MM.1S (cell line): Measurements from ENCODE around the gene SRRM2.
A peak's percentile ranks its signal among the peaks of the same experiment; 100 is the strongest.
"Not testable (repeated sequence)": the region's sequence is repeated elsewhere in the genome, so short reads cannot be mapped to it uniquely, and the experiment has no call there.

Source experiments
- DNase-seq: peaks from one replicate; pipeline ENCODE4 v3.0.0-alpha.2; 2015
- H2AFZ ChIP-seq: fragments of 300-600 bp; sonication (generic); 2 replicates; pipeline ENCODE4 v1.6.0; 2016; ENCODE audit warnings: antibody characterized with exemption, low read length
- H3F3A ChIP-seq: fragments of 300-600 bp; sonication (generic); 2 replicates; pipeline ENCODE4 v1.6.1; 2016; ENCODE audit warnings: mild to moderate bottlenecking, antibody characterized with exemption, low read length, moderate library complexity, mixed read lengths; ENCODE audit not compliant: insufficient read depth
- H3K27ac ChIP-seq: fragments of 300-600 bp; sonication (generic); 2 replicates; pipeline ENCODE4 v1.5.1; 2016; ENCODE audit warnings: mild to moderate bottlenecking, low read length
- H3K27me3 ChIP-seq: fragments of 300-600 bp; sonication (generic); replicated peaks from 2 replicates; pipeline ENCODE4 v1.6.0; 2016; ENCODE audit warnings: low read length; ENCODE audit not compliant: insufficient read depth
- H3K36me3 ChIP-seq: fragments of 300-600 bp; sonication (generic); replicated peaks from 2 replicates; pipeline ENCODE4 v1.6.1; 2016; ENCODE audit warnings: mild to moderate bottlenecking, low read length, mixed read lengths; ENCODE audit not compliant: insufficient read depth
- H3K4me1 ChIP-seq: fragments of 300-600 bp; sonication (generic); 2 replicates; pipeline ENCODE4 v1.6.1; 2016; ENCODE audit warnings: low read length, mixed read lengths
- H3K4me2 ChIP-seq: fragments of 300-600 bp; sonication (generic); 2 replicates; pipeline ENCODE4 v1.6.0; 2016; ENCODE audit warnings: low read depth, low read length
- H3K4me3 ChIP-seq: fragments of 300-600 bp; sonication (generic); 2 replicates; pipeline ENCODE4 v1.5.1; 2016; ENCODE audit warnings: low read length, mixed read lengths
- H3K79me2 ChIP-seq: fragments of 300-600 bp; sonication (generic); 2 replicates; pipeline ENCODE4 v1.6.1; 2016; ENCODE audit warnings: mixed run types, low read length, mixed read lengths
- H3K9ac ChIP-seq: fragments of 300-600 bp; sonication (generic); 2 replicates; pipeline ENCODE4 v1.6.1; 2016; ENCODE audit warnings: low read length, mixed read lengths
- H3K9me2 ChIP-seq: fragments of 300-600 bp; sonication (generic); replicated peaks from 2 replicates; pipeline ENCODE4 v1.6.1; 2016; ENCODE audit warnings: mild to moderate bottlenecking, low read length, mixed read lengths; ENCODE audit not compliant: insufficient read depth
- H3K9me3 ChIP-seq: fragments of 300-600 bp; sonication (generic); replicated peaks from 2 replicates; pipeline ENCODE4 v1.6.1; 2016; ENCODE audit warnings: mild to moderate bottlenecking, low read length, mixed read lengths; ENCODE audit not compliant: insufficient read depth
- H4K20me1 ChIP-seq: fragments of 300-600 bp; sonication (generic); 2 replicates; pipeline ENCODE4 v1.6.1; 2016; ENCODE audit warnings: mild to moderate bottlenecking, low read length, moderate library complexity, mixed read lengths; ENCODE audit not compliant: insufficient read depth
- EZH2 ChIP-seq: fragments of 300-600 bp; sonication (generic); optimal IDR thresholded peaks from 2 replicates; pipeline ENCODE3; 2017; ENCODE audit warnings: low read depth, mild to moderate bottlenecking, antibody characterized with exemption, low read length, mixed read lengths
- EZH2phosphoT487 ChIP-seq: fragments of 300-600 bp; sonication (generic); IDR thresholded peaks from 2 replicates; pipeline ENCODE4 v1.6.1; 2018; ENCODE audit warnings: antibody characterized with exemption, low read length
- TF ChIP-seq, protein P1 (sequence below): fragments of 300-600 bp; sonication (generic); IDR thresholded peaks from 2 replicates; pipeline ENCODE4 v1.5.1; 2016; ENCODE audit warnings: antibody characterized with exemption, low read length, mixed read lengths

The SRRM2 gene

DNA sequence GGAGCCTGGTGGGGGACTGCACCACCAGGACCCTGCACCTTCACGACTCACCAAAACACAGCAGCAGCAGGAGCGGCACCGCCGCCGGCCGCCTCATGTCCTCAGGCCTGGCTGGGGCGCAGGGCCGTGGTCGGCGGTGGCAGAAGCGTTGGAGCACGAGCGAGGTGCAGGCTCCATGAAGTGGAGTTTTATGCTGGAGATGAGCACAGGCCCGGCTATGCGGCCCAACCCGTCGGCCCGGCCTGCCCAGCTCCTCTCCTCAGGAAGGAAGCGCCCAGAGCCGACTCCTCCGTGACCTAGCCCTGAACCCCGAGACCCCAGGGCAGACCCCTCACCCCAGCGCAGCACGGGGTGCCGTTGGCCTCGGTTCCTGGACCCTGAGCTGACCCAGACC lies 32.4 kb upstream of the SRRM2 start, which contains the start of gene PRSS27:
Gene PRSS27, minus strand, starts transcription at position 161 of the 394 bp plus-strand sequence. Its CDS starts 64 bp downstream, at position 97.
- Histone ChIP-seq H2AFZ (peak within 1 kb of the TSS; percentile 88), H3K4me2 (peak within 1 kb of the TSS; percentile 56; the same call in 1 of the 2 replicates), H3K4me1 (no peaks in the 10 kb centered on the region), H3K27ac (no peak within 1 kb of the TSS), H3K9me3 (no peaks in the 10 kb centered on the region), H4K20me1 (no peaks in the 10 kb centered on the region), H3F3A (no peaks in the 10 kb centered on the region), H3K27me3 (peaks cover 30% of the 10 kb centered on the region), H3K9ac (peak within 1 kb of the TSS; percentile 67), H3K4me3 (peak within 1 kb of the TSS; percentile 62), H3K79me2 (no peaks in the 10 kb centered on the region), H3K36me3 (no peaks in the 10 kb centered on the region), H3K9me2 (no peaks in the 10 kb centered on the region)
- no peak for TF ChIP-seq EZH2phosphoT487
- TF ChIP-seq EZH2 = no peak
- TF ChIP-seq, protein P1, sequence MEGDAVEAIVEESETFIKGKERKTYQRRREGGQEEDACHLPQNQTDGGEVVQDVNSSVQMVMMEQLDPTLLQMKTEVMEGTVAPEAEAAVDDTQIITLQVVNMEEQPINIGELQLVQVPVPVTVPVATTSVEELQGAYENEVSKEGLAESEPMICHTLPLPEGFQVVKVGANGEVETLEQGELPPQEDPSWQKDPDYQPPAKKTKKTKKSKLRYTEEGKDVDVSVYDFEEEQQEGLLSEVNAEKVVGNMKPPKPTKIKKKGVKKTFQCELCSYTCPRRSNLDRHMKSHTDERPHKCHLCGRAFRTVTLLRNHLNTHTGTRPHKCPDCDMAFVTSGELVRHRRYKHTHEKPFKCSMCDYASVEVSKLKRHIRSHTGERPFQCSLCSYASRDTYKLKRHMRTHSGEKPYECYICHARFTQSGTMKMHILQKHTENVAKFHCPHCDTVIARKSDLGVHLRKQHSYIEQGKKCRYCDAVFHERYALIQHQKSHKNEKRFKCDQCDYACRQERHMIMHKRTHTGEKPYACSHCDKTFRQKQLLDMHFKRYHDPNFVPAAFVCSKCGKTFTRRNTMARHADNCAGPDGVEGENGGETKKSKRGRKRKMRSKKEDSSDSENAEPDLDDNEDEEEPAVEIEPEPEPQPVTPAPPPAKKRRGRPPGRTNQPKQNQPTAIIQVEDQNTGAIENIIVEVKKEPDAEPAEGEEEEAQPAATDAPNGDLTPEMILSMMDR = no peak
- DNase-seq = no peak

DNA sequence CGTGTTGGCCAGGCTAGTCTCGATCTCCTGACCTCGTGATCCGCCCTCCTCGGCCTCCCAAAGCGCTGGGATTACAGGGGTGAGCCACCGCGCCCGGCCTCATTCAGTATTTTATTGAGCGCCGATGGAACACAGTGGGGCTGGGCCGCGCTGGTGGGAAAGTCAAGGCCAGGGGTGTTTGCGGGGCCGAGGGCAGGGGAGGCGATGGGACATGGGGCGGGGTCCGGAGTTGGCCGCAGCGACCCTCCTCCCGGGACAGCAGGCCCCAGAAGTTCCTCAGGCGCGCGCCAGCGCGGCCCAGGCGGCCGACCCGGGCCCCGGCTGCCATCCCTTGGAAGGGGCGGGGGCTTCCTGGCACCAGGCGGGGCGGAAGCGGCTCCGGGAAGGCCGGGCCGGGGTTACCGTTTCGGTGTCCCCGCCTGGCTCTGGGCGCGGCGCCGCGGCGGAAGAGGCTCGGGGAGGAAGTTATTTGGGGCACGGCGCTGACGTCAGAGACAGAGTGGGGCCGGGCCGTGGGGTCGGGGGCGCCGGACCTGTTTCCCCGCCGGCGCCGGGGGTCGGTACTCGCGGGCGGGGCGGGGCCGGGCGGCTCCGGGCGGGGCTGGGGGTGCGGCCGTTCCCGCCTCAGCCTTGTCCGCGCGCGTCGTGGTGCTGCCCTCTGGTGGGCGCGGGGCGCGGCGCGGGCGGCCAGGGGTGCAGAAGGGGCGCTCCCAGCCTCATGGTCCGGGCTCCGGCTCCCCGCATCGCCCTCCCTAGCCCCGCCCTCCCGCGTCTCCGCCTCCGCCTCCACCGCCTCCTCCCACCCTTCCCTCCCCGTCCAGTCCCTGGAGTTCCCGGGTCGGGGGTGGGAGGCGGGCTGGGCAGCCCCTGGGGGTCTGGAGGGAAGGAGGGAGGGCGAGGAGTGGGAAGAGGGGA lies 31.5 kb upstream of the SRRM2 start:
- Histone ChIP-seq H3K36me3 (no peaks in the 10 kb centered on the region), H3K79me2 (no peaks in the 10 kb centered on the region), H3K9me3 (no peaks in the 10 kb centered on the region), H3K9ac (peak overlapping the region; percentile 67), H4K20me1 (no peaks in the 10 kb centered on the region), H2AFZ (peak overlapping the region; percentile 88), H3K27ac (no peak overlapping the region), H3K27me3 (peaks cover 28% of the 10 kb centered on the region), H3K4me3 (peak overlapping the region; percentile 62), H3K9me2 (no peaks in the 10 kb centered on the region), H3K4me2 (peak overlapping the region; percentile 89), H3F3A (no peaks in the 10 kb centered on the region), H3K4me1 (no peaks in the 10 kb centered on the region)
- peak; percentile 91 for DNase-seq
- no peak for TF ChIP-seq EZH2
- TF ChIP-seq, protein P1 = peak; percentile 32

DNA sequence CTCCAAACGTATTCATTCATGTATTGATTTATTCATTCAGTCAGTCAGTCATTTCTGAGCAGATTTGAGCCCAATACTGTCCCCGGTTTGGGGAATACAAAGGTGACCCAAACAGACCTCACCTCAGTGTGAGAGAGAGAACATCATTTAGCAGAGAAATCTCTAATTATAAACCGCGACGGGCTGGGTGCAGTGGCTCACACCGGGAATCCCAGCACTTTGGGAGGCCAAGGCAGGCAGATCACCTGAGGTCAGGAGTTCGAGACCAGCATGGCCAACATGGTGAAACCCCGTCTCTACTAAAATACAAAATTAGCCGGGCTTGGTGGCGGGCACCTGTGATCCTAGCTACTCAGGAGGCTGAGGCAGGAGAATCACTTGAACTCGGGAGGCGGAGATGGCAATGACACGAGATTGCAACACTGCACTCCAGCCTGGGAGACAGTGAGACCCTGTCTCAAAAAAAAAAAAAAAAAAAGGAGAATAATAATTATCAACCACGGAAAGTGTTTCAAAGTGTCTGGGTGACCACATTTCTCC lies 30.7 kb upstream of the SRRM2 start:
- H3K9me2 ChIP-seq, H3K9ac ChIP-seq, H4K20me1 ChIP-seq, H3K4me1 ChIP-seq, H3F3A ChIP-seq, H3K9me3 ChIP-seq, H3K36me3 ChIP-seq, H3K79me2 ChIP-seq, H3K27ac ChIP-seq: not testable (repeated sequence)
- DNase-seq = peak; percentile 10
- Histone ChIP-seq H3K27me3 (peaks cover 21% of the 10 kb centered on the region), H3K4me2 (peak overlapping the region; percentile 89), H2AFZ (peak overlapping the region; percentile 76), H3K4me3 (peak overlapping the region; percentile 59)
